DMS153 treated with DMSO at 0.1 percent for 48 hours (cell line): ENCODE results near the gene FRMD4B.

Source experiments
- DNase-seq: peaks from one replicate; lab custom pipeline; 2025; ENCODE audit not compliant: unreplicated experiment; lab: John Stamatoyannopoulos, UW

FRMD4B gene

GRCh38 chr3:69209413-69209812, 176.5 kb downstream of the FRMD4B start:
- no peak for DNase-seq

- no peak for DNase-seq
These were observed 178.9 kb downstream of the FRMD4B start for GRCh38 chr3:69207031-69207430.

GRCh38 chr3:69205385-69205784, 180.5 kb downstream of the FRMD4B start:
- DNase-seq: no peak

- no peak for DNase-seq
These were observed 181.5 kb downstream of the FRMD4B start for GRCh38 chr3:69204315-69204957.

GRCh38 chr3:69203631-69204314, 182.1 kb downstream of the FRMD4B start:
- DNase-seq: no peak

- peak; percentile 16 for DNase-seq
These were observed 184.2 kb downstream of the FRMD4B start for GRCh38 chr3:69201658-69202057.

- DNase-seq: peak; percentile 33
These were observed 185.4 kb downstream of the FRMD4B start for GRCh38 chr3:69200384-69201068.

- DNase-seq: no peak
These were observed 185.9 kb downstream of the FRMD4B start for GRCh38 chr3:69199942-69200341.

GRCh38 chr3:69197922-69198530, 187.9 kb downstream of the FRMD4B start:
- DNase-seq: no peak

- no peak for DNase-seq
These were observed 188.4 kb downstream of the FRMD4B start for GRCh38 chr3:69197455-69197854.

GRCh38 chr3:69196876-69197275, 189.0 kb downstream of the FRMD4B start:
- DNase-seq: no peak

GRCh38 chr3:69194431-69195165, 191.3 kb downstream of the FRMD4B start:
- no peak for DNase-seq

GRCh38 chr3:69193749-69194148, 192.1 kb downstream of the FRMD4B start:
- no peak for DNase-seq

- DNase-seq: no peak
These were observed 194.4 kb downstream of the FRMD4B start for GRCh38 chr3:69191516-69191915.

GRCh38 chr3:69189487-69189886, 196.4 kb downstream of the FRMD4B start:
- no peak for DNase-seq

- no peak for DNase-seq
These were observed 199.3 kb downstream of the FRMD4B start for GRCh38 chr3:69186575-69187093.

GRCh38 chr3:69182588-69183316, 203.1 kb downstream of the FRMD4B start:
- no peak for DNase-seq

- no peak for DNase-seq
These were observed 204.2 kb downstream of the FRMD4B start for GRCh38 chr3:69181592-69182211.

GRCh38 chr3:69180869-69181591, 204.9 kb downstream of the FRMD4B start:
- DNase-seq: no peak
